Vagina (tissue), 2 donors: ENCODE measurements around the gene HTR2B. TPM values are rescaled to one million over a fixed set of nuclear protein-coding genes. Genes with fewer than 3 reads are reported as not detected.

ENCODE experiments used
- DNase-seq, 2 donors: peaks; one replicate each; pipeline ENCODE4 v3.0.0-alpha.2; 2017; ENCODE audit errors: extremely low spot score in 2 of 2
- H3K27ac ChIP-seq: fragments of 200-600 bp; sonication (generic); one replicate; pipeline ENCODE4 v1.5.1; 2019
- H3K27me3 ChIP-seq: fragments of 200-600 bp; sonication (generic); one replicate; pipeline ENCODE4 v1.5.1; 2019
- H3K36me3 ChIP-seq, 2 donors: fragments of 200-600 bp; sonication (generic); one replicate each; pipeline ENCODE4 v1.5.1; 2017 to 2019
- H3K4me1 ChIP-seq: fragments of 200-600 bp; sonication (generic); one replicate; pipeline ENCODE4 v1.5.1; 2019
- H3K4me3 ChIP-seq, 2 donors: fragments of 200-600 bp; sonication (generic); 1 replicate in 1 of 2; 2 replicates in 1 of 2; pipeline ENCODE4 v1.5.1; 2016 to 2019
- H3K9me3 ChIP-seq: fragments of 200-600 bp; sonication (generic); one replicate; pipeline ENCODE4 v1.5.1; 2019
- POLR2A ChIP-seq, 2 donors: fragments of 450-650 bp; IDR thresholded peaks; one replicate each; pipeline ENCODE4 v1.6.1; 2017; ENCODE audit warnings: antibody characterized with exemption in 2 of 2, mild to moderate bottlenecking in 2 of 2, moderate library complexity in 2 of 2
- POLR2AphosphoS5 ChIP-seq, 2 donors: sonication (generic); formaldehyde crosslinking; IDR thresholded peaks; one replicate each; pipeline ENCODE4 v1.9.0; 2017; ENCODE audit warnings: antibody characterized with exemption in 2 of 2, mild to moderate bottlenecking in 2 of 2, low read depth in 1 of 2; ENCODE audit not compliant: insufficient read depth in 1 of 2
- intact Hi-C: fragments of 100-400 bp; cut with DNase I; formaldehyde crosslinking; loops from one replicate; pipeline ENCODE4 v1.15.1; 2023
- total RNA-seq: library from RNA; depleted of rRNA; stranded (reverse); fragments of >200 nt; gene quantifications from one replicate; pipeline ENCODE4 v1.2.3, GENCODE V29; 2016
- TF ChIP-seq, protein P1 (sequence below), 3 experiments: fragments of 450-650 bp in 2 of 3; fragments of 200-600 bp in 1 of 3; sonication (generic) in 1 of 3; IDR thresholded peaks; one replicate each; pipeline ENCODE4 v1.5.1; 2017 to 2019; ENCODE audit warnings: antibody characterized with exemption in 3 of 3, mild to moderate bottlenecking in 2 of 3, moderate library complexity in 2 of 3

HTR2B gene
- total RNA-seq, 1 donor from 2014 or later, result 0.49 TPM

DNA sequence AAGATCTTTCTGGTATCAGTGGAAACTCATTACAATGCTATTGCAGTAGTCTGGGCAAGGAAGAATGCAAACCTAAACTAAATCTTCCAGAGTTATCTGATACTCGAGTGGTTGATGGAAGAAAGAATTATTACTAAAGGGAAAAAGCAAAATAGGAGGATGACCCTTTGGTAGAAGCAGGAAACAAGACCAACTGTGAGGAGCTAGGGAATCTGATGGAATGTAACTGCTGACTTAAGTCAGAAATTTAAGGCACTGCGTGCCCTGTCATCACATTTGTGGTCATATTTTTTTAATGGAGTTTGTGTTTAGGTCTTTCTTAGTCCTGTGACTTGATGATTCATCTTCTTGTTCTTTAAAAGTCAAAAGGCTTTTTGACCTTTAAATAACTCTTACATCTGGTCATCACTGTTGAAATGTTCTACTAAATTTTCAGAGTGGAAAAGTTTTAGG is 37.1 kb upstream of the HTR2B start:
- Histone ChIP-seq H3K4me3 (no peak overlapping the region), H3K9me3 (no peaks in the 10 kb centered on the region), H3K27me3 (no peaks in the 10 kb centered on the region), H3K4me1 (peaks cover 29% of the 10 kb centered on the region), H3K27ac (peak overlapping the region; percentile 81), H3K36me3 (peaks cover 0 to 16% of the 10 kb centered on the region in 2 donors)
- peak; percentile 39 to 93 for TF ChIP-seq POLR2AphosphoS5 (IDR thresholded peaks at IDR 0.05; ENCODE audit: insufficient read depth in 1 of 2, low read depth in 1 of 2)
- TF ChIP-seq, protein P1, sequence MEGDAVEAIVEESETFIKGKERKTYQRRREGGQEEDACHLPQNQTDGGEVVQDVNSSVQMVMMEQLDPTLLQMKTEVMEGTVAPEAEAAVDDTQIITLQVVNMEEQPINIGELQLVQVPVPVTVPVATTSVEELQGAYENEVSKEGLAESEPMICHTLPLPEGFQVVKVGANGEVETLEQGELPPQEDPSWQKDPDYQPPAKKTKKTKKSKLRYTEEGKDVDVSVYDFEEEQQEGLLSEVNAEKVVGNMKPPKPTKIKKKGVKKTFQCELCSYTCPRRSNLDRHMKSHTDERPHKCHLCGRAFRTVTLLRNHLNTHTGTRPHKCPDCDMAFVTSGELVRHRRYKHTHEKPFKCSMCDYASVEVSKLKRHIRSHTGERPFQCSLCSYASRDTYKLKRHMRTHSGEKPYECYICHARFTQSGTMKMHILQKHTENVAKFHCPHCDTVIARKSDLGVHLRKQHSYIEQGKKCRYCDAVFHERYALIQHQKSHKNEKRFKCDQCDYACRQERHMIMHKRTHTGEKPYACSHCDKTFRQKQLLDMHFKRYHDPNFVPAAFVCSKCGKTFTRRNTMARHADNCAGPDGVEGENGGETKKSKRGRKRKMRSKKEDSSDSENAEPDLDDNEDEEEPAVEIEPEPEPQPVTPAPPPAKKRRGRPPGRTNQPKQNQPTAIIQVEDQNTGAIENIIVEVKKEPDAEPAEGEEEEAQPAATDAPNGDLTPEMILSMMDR (IDR thresholded peaks at IDR 0.05), result no peak
- intact Hi-C loops, result no loop called here
- no peak for DNase-seq

DNA sequence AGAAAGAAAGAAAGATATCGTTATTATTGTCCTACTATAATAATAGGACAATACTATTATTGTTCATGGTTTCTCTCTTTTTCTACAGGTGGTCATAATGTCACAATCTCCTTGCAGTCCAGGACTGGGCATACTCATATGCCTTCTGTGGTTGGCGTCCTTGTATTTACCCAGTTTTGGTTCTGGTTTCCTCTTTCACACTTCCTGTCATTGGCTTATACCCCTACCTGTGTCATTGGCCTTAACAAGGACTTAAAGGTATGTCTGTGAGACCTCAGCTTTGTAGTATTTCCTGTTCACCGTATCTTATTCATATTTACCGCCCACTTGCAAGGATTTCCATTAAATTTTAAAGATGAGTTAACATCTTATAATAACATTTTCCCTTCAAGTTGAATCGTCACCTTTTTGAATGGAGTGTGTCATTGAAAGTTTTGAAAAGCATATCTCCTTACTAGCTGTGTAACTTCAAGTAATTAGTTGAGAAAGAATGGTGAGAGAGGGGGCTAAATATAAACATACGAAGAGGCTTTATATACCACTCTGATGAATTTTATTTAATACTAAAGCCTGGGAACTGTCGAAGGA is 36.5 kb upstream of the HTR2B start:
- Histone ChIP-seq H3K9me3 (no peaks in the 10 kb centered on the region), H3K36me3 (peaks cover 0 to 12% of the 10 kb centered on the region in 2 donors), H3K4me3 (no peak overlapping the region), H3K27ac (peak overlapping the region; percentile 81), H3K4me1 (peaks cover 29% of the 10 kb centered on the region), H3K27me3 (no peaks in the 10 kb centered on the region)
- intact Hi-C loops, result no loop called here
- TF ChIP-seq POLR2A (IDR thresholded peaks at IDR 0.05) (no peak), POLR2AphosphoS5 (IDR thresholded peaks at IDR 0.05; ENCODE audit: insufficient read depth in 1 of 2, low read depth in 1 of 2) (no peak)
- TF ChIP-seq, protein P1 (IDR thresholded peaks at IDR 0.05), result no peak
- DNase-seq, result no peak

DNA sequence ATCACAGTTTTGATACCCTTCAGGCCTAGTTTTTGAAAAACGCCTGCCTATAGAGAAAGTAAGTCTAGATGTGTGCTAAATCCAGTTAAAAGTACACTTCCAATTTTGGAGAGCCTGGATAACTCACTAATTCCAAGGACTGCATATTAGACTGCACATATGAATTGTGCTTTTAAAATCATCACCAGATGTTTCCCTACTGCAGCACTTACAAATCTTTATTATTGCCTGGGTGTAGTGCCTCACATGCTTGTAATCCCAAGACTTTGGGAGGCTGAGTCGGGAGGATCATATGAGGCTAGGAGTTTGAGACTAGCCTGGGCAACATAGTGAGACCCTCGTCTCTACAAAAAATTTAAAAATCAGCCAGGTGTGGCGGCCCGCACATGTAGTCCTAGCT is 35.9 kb upstream of the HTR2B start:
- Histone ChIP-seq H3K27me3 (no peaks in the 10 kb centered on the region), H3K4me3 (no peak overlapping the region), H3K4me1 (peaks cover 29% of the 10 kb centered on the region), H3K36me3 (peaks cover 0 to 6% of the 10 kb centered on the region in 2 donors), H3K9me3 (no peaks in the 10 kb centered on the region), H3K27ac (peak overlapping the region; percentile 81)
- no peak for DNase-seq
- TF ChIP-seq POLR2AphosphoS5 (IDR thresholded peaks at IDR 0.05; ENCODE audit: insufficient read depth in 1 of 2, low read depth in 1 of 2) (no peak), POLR2A (IDR thresholded peaks at IDR 0.05) (no peak)
- TF ChIP-seq, protein P1 (IDR thresholded peaks at IDR 0.05), result no peak
- intact Hi-C loops, result no loop called here

DNA sequence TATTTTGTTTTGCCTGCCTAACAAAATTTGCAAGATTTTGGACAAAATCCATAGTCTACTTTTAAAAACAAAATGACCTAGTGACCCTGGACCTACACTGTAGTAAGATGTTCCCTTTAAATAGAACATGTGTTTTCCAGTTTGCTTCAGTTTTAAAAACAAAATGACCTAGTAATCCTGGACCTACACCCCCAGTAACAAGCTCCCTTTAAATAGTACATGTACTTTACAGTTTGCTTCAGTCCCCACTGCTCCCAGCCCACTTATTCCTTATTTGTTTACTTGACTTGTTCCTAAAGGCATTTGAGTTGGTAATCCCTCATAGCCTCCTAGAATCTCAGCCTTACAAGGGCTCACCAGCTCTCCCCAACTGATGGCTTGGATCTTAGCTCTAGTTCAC is 34.5 kb upstream of the HTR2B start:
- Histone ChIP-seq H3K27ac (peak overlapping the region; percentile 82), H3K4me1 (peaks cover 29% of the 10 kb centered on the region), H3K4me3 (no peak overlapping the region), H3K9me3 (no peaks in the 10 kb centered on the region), H3K36me3 (peaks cover 0 to 6% of the 10 kb centered on the region in 2 donors), H3K27me3 (no peaks in the 10 kb centered on the region)
- no peak for TF ChIP-seq POLR2A (IDR thresholded peaks at IDR 0.05)
- TF ChIP-seq POLR2AphosphoS5 (IDR thresholded peaks at IDR 0.05; ENCODE audit: insufficient read depth in 1 of 2, low read depth in 1 of 2), result no peak
- TF ChIP-seq, protein P1 (IDR thresholded peaks at IDR 0.05), result no peak
- DNase-seq, result no peak
- intact Hi-C loops, result no loop called here

DNA sequence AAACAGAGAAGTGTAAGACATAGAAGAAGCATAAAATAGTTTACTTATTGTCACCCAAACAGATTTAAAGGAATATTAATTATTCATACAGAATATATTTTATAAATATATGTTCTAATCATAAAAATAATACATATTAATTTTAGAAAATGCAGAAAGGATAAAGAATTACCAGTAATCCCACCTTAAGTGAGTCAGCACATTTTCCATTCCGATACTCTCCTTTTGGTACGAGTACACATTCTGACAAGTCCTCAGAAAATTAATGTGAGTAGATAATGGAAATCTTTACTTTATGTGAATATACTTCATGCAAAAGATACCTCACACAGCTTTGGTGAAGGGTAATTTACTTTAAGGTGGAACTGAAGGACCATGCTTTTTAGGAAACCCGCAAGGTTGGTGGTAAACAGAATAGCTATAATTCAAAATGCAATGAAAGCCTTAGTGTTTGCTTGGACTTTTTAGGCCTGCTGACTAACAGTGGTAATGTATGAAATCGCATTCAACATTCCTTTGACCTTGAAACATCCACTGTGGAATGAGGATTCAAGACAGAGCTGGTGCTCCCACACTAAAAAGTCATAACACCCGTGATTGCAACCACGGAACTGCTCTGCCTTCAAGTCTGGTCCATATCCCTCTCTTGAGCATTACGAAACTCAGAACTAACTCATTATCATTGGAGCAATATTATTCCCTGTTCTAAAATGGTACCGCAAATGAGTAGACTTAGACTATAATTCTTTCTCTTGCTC is 28.1 kb upstream of the HTR2B start:
- H3K4me1 ChIP-seq, result peaks cover 5% of the 10 kb centered on the region
- TF ChIP-seq, protein P1 (IDR thresholded peaks at IDR 0.05), result no peak
- TF ChIP-seq POLR2A (IDR thresholded peaks at IDR 0.05), result no peak
- TF ChIP-seq POLR2AphosphoS5 (IDR thresholded peaks at IDR 0.05; ENCODE audit: insufficient read depth in 1 of 2, low read depth in 1 of 2), result no peak
- H3K9me3 ChIP-seq, result no peaks in the 10 kb centered on the region
- peaks cover 0 to 21% of the 10 kb centered on the region in 2 donors for H3K36me3 ChIP-seq
- DNase-seq, result no peak
- intact Hi-C loops, result no loop called here
- H3K4me3 ChIP-seq, result no peak overlapping the region
- no peak overlapping the region for H3K27ac ChIP-seq
- H3K27me3 ChIP-seq, result no peaks in the 10 kb centered on the region
